Neural cell (in vitro differentiated cells): Measurements from ENCODE around the gene ANAPC15. TPM values are rescaled to one million over a fixed set of nuclear protein-coding genes. Genes with fewer than 3 reads are reported as not detected.
"Not testable (repeated sequence)": the region's sequence is repeated elsewhere in the genome, so short reads cannot be mapped to it uniquely, and the experiment has no call there.

ENCODE experiments used
- H2AFZ ChIP-seq: fragments of 200-600, 300-800 bp; sonication (generic), shearing (Covaris generic); 2 replicates; pipeline ENCODE4 v1.6.0; 2014; ENCODE audit warnings: low read depth, mild to moderate bottlenecking, antibody characterized with exemption, low read length, moderate library complexity
- H3F3A ChIP-seq: fragments of 200-600 bp; shearing (Covaris generic); 2 replicates; pipeline ENCODE4 v1.6.1; 2016; ENCODE audit warnings: mild to moderate bottlenecking, moderate library complexity, mixed read lengths, antibody characterized with exemption, low read length; ENCODE audit not compliant: insufficient read depth, poor library complexity, severe bottlenecking
- H3K27ac ChIP-seq: fragments of 200-600, 300-800 bp; sonication (generic), shearing (Covaris generic); 2 replicates; pipeline ENCODE4 v1.5.1; 2014; ENCODE audit warnings: mild to moderate bottlenecking, low read length, moderate library complexity
- H3K27me3 ChIP-seq: fragments of 300-800, 200-600 bp; sonication (generic), shearing (Covaris generic); 2 replicates; pipeline ENCODE4 v1.6.0; 2014; ENCODE audit warnings: mild to moderate bottlenecking, low read depth, low read length, moderate library complexity; ENCODE audit not compliant: insufficient read depth
- H3K36me3 ChIP-seq: fragments of 300-800, 200-600 bp; sonication (generic), shearing (Covaris generic); 2 replicates; pipeline ENCODE4 v1.5.1; 2014; ENCODE audit warnings: mild to moderate bottlenecking, antibody characterized with exemption, low read length, moderate library complexity; ENCODE audit not compliant: insufficient read depth
- H3K4me2 ChIP-seq: fragments of 300-800, 200-600 bp; sonication (generic), shearing (Covaris generic); 2 replicates; pipeline ENCODE4 v1.6.0; 2014; ENCODE audit warnings: mild to moderate bottlenecking, low read length
- H3K4me3 ChIP-seq: fragments of 300-800, 200-600 bp; sonication (generic), shearing (Covaris generic); 2 replicates; pipeline ENCODE4 v1.5.1; 2014; ENCODE audit warnings: mild to moderate bottlenecking, low read length, moderate library complexity
- H3K79me2 ChIP-seq: fragments of 200-600 bp; shearing (Covaris generic); replicated peaks from 2 replicates; pipeline ENCODE4 v1.6.0; 2014; ENCODE audit warnings: mild to moderate bottlenecking, low read length, moderate library complexity; ENCODE audit not compliant: insufficient read depth
- H3K9ac ChIP-seq: fragments of 300-800, 200-600 bp; sonication (generic), shearing (Covaris generic); 2 replicates; pipeline ENCODE4 v1.6.1; 2016; ENCODE audit warnings: mild to moderate bottlenecking, low read length, mixed read lengths
- H3K9me2 ChIP-seq: fragments of 200-600 bp; shearing (Covaris generic); 2 replicates; pipeline ENCODE4 v1.6.1; 2016; ENCODE audit warnings: mild to moderate bottlenecking, low read length, mixed read lengths; ENCODE audit not compliant: insufficient read depth
- H3K9me3 ChIP-seq: fragments of 200-600, 300-800 bp; sonication (generic), shearing (Covaris generic); 2 replicates; pipeline ENCODE4 v1.6.1; 2016; ENCODE audit warnings: mild to moderate bottlenecking, mixed run types, low read length, moderate library complexity, mixed read lengths
- H4K20me1 ChIP-seq: fragments of 200-600 bp; shearing (Covaris generic); 2 replicates; pipeline ENCODE4 v1.6.1; 2016; ENCODE audit warnings: mild to moderate bottlenecking, mixed run types; ENCODE audit not compliant: insufficient read depth
- EP300 ChIP-seq: fragments of 450-650 bp; conservative IDR thresholded peaks from 2 replicates; pipeline ENCODE4 v1.6.1; 2014; ENCODE audit warnings: antibody characterized with exemption, mild to moderate bottlenecking, moderate library complexity; ENCODE audit not compliant: poor library complexity, severe bottlenecking
- EZH2 ChIP-seq: fragments of 200-600, 300-800 bp; shearing (Covaris generic), sonication (generic); IDR thresholded peaks from 2 replicates; pipeline ENCODE4 v1.6.1; 2014; ENCODE audit warnings: antibody characterized with exemption, low read length, borderline replicate concordance, mild to moderate bottlenecking; ENCODE audit not compliant: insufficient read depth, poor library complexity, severe bottlenecking
- MXI1 ChIP-seq: fragments of 450-650 bp; conservative IDR thresholded peaks from 2 replicates; pipeline ENCODE4 v1.6.1; 2014; ENCODE audit warnings: antibody characterized with exemption, mild to moderate bottlenecking; ENCODE audit not compliant: poor library complexity, severe bottlenecking
- POLR2AphosphoS5 ChIP-seq: IDR thresholded peaks from 2 replicates; pipeline ENCODE4 v1.6.1; 2012
- RAD21 ChIP-seq: fragments of 450-650 bp; conservative IDR thresholded peaks from 2 replicates; pipeline ENCODE4 v1.6.1; 2014; ENCODE audit warnings: antibody characterized with exemption, mild to moderate bottlenecking, moderate library complexity
- SMC3 ChIP-seq: fragments of 450-650 bp; conservative IDR thresholded peaks from 2 replicates; pipeline ENCODE4 v1.6.1; 2014; ENCODE audit warnings: antibody characterized with exemption, mild to moderate bottlenecking, moderate library complexity; ENCODE audit not compliant: poor library complexity
- TAF1 ChIP-seq: IDR thresholded peaks from 2 replicates; pipeline ENCODE4 v1.6.1; 2012; ENCODE audit warnings: low read depth
- polyA plus RNA-seq: library from polyadenylated mRNA; depleted of rRNA; stranded (reverse); fragments of >200 nt; gene quantifications from 2 replicates; pipeline ENCODE4 v1.2.3, GENCODE V29; 2014
- TF ChIP-seq, protein P1 (sequence below): IDR thresholded peaks from 2 replicates; pipeline ENCODE4 v1.6.1; 2012; ENCODE audit warnings: borderline replicate concordance
- TF ChIP-seq, protein P2 (sequence below): fragments of 450-650 bp; IDR thresholded peaks from 2 replicates; pipeline ENCODE4 v1.5.1; 2014; ENCODE audit warnings: antibody characterized with exemption, mild to moderate bottlenecking, moderate library complexity; ENCODE audit not compliant: poor library complexity, severe bottlenecking

ANAPC15 gene
- polyA plus RNA-seq, 1 donor from 2014 or later, result 64.6 TPM

DNA sequence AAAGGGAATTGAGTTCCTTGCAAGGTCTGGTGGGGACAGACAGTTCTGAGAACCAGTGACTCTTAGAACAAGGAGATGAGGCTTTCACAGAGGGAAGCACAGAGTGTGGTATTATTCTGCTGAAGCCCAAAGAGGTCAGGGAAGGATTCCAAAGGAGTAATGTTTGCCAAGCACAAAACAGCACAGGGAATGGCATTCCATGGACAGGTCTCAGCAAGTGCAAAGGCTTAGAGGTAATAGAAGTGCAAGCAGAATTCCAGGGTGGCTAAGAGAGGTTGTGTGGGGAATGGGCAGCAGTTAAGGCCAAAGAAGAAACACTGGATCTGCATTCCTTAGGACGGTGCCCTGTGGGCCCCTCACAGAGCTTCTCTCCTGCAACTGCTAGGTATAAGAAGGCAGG lies 29.6 kb upstream of the ANAPC15 start:
- not testable (repeated sequence) for H4K20me1 ChIP-seq, H3K36me3 ChIP-seq, H3K4me2 ChIP-seq, H3K27me3 ChIP-seq, H3K79me2 ChIP-seq, H2AFZ ChIP-seq, H3K4me3 ChIP-seq, H3K27ac ChIP-seq, H3K9me3 ChIP-seq, H3K9ac ChIP-seq, H3F3A ChIP-seq, H3K9me2 ChIP-seq

- H3K27ac ChIP-seq, result no peak overlapping the region
- TF ChIP-seq SMC3 (no peak), EZH2 (no peak), RAD21 (no peak), TAF1 (no peak), POLR2AphosphoS5 (no peak), MXI1 (no peak), EP300 (no peak)
- TF ChIP-seq, protein P1, sequence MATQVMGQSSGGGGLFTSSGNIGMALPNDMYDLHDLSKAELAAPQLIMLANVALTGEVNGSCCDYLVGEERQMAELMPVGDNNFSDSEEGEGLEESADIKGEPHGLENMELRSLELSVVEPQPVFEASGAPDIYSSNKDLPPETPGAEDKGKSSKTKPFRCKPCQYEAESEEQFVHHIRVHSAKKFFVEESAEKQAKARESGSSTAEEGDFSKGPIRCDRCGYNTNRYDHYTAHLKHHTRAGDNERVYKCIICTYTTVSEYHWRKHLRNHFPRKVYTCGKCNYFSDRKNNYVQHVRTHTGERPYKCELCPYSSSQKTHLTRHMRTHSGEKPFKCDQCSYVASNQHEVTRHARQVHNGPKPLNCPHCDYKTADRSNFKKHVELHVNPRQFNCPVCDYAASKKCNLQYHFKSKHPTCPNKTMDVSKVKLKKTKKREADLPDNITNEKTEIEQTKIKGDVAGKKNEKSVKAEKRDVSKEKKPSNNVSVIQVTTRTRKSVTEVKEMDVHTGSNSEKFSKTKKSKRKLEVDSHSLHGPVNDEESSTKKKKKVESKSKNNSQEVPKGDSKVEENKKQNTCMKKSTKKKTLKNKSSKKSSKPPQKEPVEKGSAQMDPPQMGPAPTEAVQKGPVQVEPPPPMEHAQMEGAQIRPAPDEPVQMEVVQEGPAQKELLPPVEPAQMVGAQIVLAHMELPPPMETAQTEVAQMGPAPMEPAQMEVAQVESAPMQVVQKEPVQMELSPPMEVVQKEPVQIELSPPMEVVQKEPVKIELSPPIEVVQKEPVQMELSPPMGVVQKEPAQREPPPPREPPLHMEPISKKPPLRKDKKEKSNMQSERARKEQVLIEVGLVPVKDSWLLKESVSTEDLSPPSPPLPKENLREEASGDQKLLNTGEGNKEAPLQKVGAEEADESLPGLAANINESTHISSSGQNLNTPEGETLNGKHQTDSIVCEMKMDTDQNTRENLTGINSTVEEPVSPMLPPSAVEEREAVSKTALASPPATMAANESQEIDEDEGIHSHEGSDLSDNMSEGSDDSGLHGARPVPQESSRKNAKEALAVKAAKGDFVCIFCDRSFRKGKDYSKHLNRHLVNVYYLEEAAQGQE, result no peak
- TF ChIP-seq, protein P2, sequence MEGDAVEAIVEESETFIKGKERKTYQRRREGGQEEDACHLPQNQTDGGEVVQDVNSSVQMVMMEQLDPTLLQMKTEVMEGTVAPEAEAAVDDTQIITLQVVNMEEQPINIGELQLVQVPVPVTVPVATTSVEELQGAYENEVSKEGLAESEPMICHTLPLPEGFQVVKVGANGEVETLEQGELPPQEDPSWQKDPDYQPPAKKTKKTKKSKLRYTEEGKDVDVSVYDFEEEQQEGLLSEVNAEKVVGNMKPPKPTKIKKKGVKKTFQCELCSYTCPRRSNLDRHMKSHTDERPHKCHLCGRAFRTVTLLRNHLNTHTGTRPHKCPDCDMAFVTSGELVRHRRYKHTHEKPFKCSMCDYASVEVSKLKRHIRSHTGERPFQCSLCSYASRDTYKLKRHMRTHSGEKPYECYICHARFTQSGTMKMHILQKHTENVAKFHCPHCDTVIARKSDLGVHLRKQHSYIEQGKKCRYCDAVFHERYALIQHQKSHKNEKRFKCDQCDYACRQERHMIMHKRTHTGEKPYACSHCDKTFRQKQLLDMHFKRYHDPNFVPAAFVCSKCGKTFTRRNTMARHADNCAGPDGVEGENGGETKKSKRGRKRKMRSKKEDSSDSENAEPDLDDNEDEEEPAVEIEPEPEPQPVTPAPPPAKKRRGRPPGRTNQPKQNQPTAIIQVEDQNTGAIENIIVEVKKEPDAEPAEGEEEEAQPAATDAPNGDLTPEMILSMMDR, result no peak
- no peak overlapping the region for H3K4me3 ChIP-seq
- H3K4me2 ChIP-seq, result no peak overlapping the region
- no peaks in the 10 kb centered on the region for H3K36me3 ChIP-seq
- no peaks in the 10 kb centered on the region for H3K9me2 ChIP-seq
- H3F3A ChIP-seq, result no peaks in the 10 kb centered on the region
- no peaks in the 10 kb centered on the region for H3K79me2 ChIP-seq
- H3K9ac ChIP-seq, result no peak overlapping the region
- H3K27me3 ChIP-seq, result no peaks in the 10 kb centered on the region
- H2AFZ ChIP-seq, result no peak overlapping the region
- H3K9me3 ChIP-seq, result no peaks in the 10 kb centered on the region
- H4K20me1 ChIP-seq, result no peaks in the 10 kb centered on the region
These were observed 28.6 kb upstream of the ANAPC15 start for GRCh38 chr11:72141066-72141465.

GRCh38 chr11:72140661-72141060 lies 28.2 kb upstream of the ANAPC15 start:
- no peak overlapping the region for H3K4me3 ChIP-seq
- no peak overlapping the region for H2AFZ ChIP-seq
- H3K9me3 ChIP-seq, result no peaks in the 10 kb centered on the region
- no peaks in the 10 kb centered on the region for H4K20me1 ChIP-seq
- no peak overlapping the region for H3K9ac ChIP-seq
- no peak overlapping the region for H3K4me2 ChIP-seq
- no peak overlapping the region for H3K27ac ChIP-seq
- H3K36me3 ChIP-seq, result no peaks in the 10 kb centered on the region
- H3K9me2 ChIP-seq, result no peaks in the 10 kb centered on the region
- TF ChIP-seq SMC3 (no peak), EP300 (no peak), EZH2 (no peak), RAD21 (no peak), TAF1 (no peak), MXI1 (no peak), POLR2AphosphoS5 (no peak)
- TF ChIP-seq, protein P2, result no peak
- TF ChIP-seq, protein P1, result no peak
- no peaks in the 10 kb centered on the region for H3F3A ChIP-seq
- H3K79me2 ChIP-seq, result no peaks in the 10 kb centered on the region
- no peaks in the 10 kb centered on the region for H3K27me3 ChIP-seq
